ENCODE measurements around the gene MARK1. TPM values are rescaled to one million over a fixed set of nuclear protein-coding genes. Genes with fewer than 3 reads are reported as not detected.
A peak's percentile ranks its signal among the peaks of the same experiment; 100 is the strongest.

MARK1 gene
- total and polyA plus RNA-seq, 9 of the 15 experiments (the other 6 are each of a cell fraction or from before 2014, with no cell fraction given), result not detected

DNA sequence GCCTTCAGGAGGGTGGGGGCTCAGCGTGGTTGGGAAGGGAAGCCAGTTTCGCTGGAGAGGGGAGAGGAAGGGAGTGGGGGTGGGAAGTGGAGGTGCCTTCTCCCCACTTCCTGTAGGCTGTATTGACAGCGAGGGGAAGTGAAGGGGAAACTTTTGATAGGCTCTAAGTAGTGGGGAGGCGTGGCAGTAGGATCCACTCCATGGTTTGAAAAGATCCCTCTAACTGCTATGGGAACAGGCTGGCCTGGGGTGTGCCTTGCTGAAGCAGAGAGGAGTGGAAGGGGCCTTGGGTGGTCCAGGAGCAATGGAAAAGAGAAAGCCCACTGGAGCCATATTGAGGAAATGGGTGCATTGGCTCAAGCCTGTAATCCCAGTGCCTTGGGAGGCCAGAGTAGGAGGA is 182.4 kb downstream of the MARK1 start:
- intact Hi-C loops (cut with micrococcal nuclease), result no loop called here
- no TSS peak for BruUV-seq (replicated peaks)
- Histone ChIP-seq H3K4me2 (ENCODE audit: insufficient read depth, low read length) (no peak overlapping the region), H3K9ac (ENCODE audit: insufficient read depth in 1 of 2, low read depth in 2 of 2, low read length in 2 of 2) (no peak overlapping the region), H3K9me3 (replicated peaks; ENCODE audit: control insufficient read depth, insufficient read depth, low read depth, low read length) (no peaks in the 10 kb centered on the region), H3K27ac (ENCODE audit: extremely low read depth, low read depth, low read length) (no peak overlapping the region), H3K36me3 (ENCODE audit: control insufficient read depth, insufficient read depth, low read length) (no peaks in the 10 kb centered on the region), H3K9me1 (ENCODE audit: control insufficient read depth, insufficient read depth, low read length) (no peaks in the 10 kb centered on the region), H3K79me2 (ENCODE audit: control insufficient read depth, insufficient read depth, low read length) (no peaks in the 10 kb centered on the region), H3K4me1 (replicated peaks in 1 of 2; ENCODE audit: control insufficient read depth in 2 of 2, insufficient read depth in 2 of 2, low read length in 2 of 2) (no peaks in the 10 kb centered on the region), H4K20me1 (replicated peaks; ENCODE audit: control insufficient read depth, insufficient read depth, low read length) (no peaks in the 10 kb centered on the region), H3K27me3 (ENCODE audit: control insufficient read depth in 2 of 2, insufficient read depth in 2 of 2, low read length in 2 of 2) (peaks cover 0 to 12% of the 10 kb centered on the region in 2 experiments; a peak in 3 of 5 replicates), H2AFZ (ENCODE audit: low read depth, low read length) (no peak overlapping the region), H3K4me3 (no peak overlapping the region)
- in situ Hi-C loops (cut with MboI), result no loop called here
- ATAC-seq, result peak; percentile 47; the same call in 2 of the 3 replicates
- ChIA-PET POLR2A (no interaction called here), CTCF (ENCODE audit: low intra/inter-chr PET ratio) (no interaction called here)
- no peak for DNase-seq (ENCODE audit: extremely low read depth in 1 of 4, low spot score in 3 of 4)
- no peak for FAIRE-seq
- 0% methylated on average over 3 of the region's 4 CpGs for WGBS (ENCODE audit: insufficient coverage, low coverage, missing lambda C conversion rate)
- TF ChIP-seq SMAD2 (IDR thresholded peaks at IDR 0.05; ENCODE audit: low read depth, low read length) (no peak), ETV5 (CRISPR knock-in tag; IDR thresholded peaks at IDR 0.05; ENCODE audit: low read depth) (no peak), MYBL2 (IDR thresholded peaks at IDR 0.05; ENCODE audit: low read depth) (no peak), MYBL2 (CRISPR knock-in tag; IDR thresholded peaks at IDR 0.05; ENCODE audit: borderline replicate concordance) (no peak)
- TF ChIP-seq, protein P1, sequence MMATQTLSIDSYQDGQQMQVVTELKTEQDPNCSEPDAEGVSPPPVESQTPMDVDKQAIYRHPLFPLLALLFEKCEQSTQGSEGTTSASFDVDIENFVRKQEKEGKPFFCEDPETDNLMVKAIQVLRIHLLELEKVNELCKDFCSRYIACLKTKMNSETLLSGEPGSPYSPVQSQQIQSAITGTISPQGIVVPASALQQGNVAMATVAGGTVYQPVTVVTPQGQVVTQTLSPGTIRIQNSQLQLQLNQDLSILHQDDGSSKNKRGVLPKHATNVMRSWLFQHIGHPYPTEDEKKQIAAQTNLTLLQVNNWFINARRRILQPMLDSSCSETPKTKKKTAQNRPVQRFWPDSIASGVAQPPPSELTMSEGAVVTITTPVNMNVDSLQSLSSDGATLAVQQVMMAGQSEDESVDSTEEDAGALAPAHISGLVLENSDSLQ (IDR thresholded peaks at IDR 0.05), result no peak

Data from K562 (cell line).